GM13976 (cell line): ENCODE results near the gene ELN.

Experiments
- DNase-seq: peaks from one replicate; pipeline ENCODE4 v3.0.0; 2012; ENCODE audit warnings: low spot score
- CTCF ChIP-seq: IDR thresholded peaks from 2 replicates; pipeline ENCODE4 v1.5.1; 2012; ENCODE audit warnings: borderline replicate concordance, mild to moderate bottlenecking; ENCODE audit not compliant: insufficient read depth; ENCODE audit errors: extremely low read depth, missing control alignments, control extremely low read depth
- in situ Hi-C: fragments of 300-500 bp; cut with MboI; formaldehyde crosslinking; loops from one replicate; pipeline ENCODE4 v1.12.0; 2022; ENCODE audit warnings: low sequenced_read_pairs, mixed read lengths, inconsistent platforms; ENCODE audit not compliant: unreplicated experiment

The ELN gene

GRCh38 chr7:74106846-74107245 lies 78.9 kb downstream of the ELN start:
- no peak for DNase-seq
- no peak for TF ChIP-seq CTCF
- in situ Hi-C loops, result no loop called here

DNA sequence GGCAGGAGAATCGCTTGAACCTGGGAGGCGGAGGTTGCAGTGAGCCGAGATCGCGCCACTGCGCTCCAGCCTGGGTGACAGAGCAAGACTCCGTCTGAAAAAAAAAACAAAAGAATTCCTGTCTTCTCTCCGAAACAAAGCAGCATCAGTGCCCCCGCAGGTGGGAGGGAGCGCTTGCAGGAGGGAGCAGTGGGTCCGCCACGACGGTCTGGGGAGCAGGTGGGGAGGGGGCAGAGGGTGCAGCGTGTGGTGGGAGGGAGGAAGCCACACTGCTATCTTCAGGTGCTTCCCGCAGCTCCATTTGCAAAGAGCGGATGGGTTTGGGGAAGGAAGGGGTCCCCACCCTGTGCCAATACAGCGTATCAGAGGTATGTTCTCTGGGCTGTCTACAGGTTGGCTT lies 87.4 kb downstream of the ELN start:
- TF ChIP-seq CTCF, result no peak
- DNase-seq, result no peak
- in situ Hi-C loops, result no loop called here

DNA sequence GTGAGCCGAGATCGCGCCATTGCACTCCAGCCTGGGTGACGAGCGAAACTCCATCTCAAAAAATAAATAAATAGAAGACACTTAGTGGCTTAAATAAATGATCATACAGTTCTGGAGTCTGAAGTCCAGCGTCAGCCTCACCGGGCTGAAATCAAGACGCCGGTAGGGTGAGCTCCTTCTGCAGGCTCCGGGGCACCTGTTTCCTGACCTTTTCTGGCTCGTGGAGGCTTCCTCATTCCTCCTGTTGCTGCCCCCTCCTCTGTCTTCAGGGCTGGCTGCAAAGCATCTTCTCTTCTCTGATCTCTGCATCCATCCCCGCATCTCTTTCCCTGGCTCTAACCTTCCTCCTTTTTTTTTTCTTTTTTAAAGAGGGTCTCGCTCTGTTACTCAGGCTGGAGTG lies 88.4 kb downstream of the ELN start:
- DNase-seq, result no peak
- in situ Hi-C loops, result no loop called here

More for the DNA sequence above, 88.4 kb downstream of the ELN start:
- no peak for TF ChIP-seq CTCF
